ENCODE results near the gene CLEC4M. TPM values are rescaled to one million over a fixed set of nuclear protein-coding genes. Genes with fewer than 3 reads are reported as not detected.
"Not testable (repeated sequence)": the region's sequence is repeated elsewhere in the genome, so short reads cannot be mapped to it uniquely, and the experiment has no call there.

Gene CLEC4M
- total RNA-seq, 2 donors from 2014 or later = not detected

DNA sequence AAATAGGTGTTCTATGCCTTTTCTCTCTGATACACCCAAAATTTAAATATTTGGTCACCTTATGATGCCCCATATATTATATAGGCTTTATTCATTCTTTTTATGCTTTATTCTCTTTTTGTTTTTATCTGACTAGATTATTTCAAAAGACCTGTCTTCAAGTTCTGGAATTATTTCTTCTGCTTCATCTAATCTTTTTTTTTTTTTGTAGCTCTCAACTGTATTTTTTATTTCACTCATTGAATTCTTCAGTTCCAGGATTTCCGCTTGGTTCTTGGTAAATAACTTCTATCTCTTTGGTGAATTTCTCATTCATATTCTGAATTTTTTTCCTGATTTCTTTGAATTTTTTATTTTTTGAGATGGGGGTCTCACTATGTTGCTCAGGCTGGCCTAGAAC is 3.9 kb upstream of the CLEC4M start:
- H3K4me3 Mint-ChIP-seq = no peak overlapping the region

DNA sequence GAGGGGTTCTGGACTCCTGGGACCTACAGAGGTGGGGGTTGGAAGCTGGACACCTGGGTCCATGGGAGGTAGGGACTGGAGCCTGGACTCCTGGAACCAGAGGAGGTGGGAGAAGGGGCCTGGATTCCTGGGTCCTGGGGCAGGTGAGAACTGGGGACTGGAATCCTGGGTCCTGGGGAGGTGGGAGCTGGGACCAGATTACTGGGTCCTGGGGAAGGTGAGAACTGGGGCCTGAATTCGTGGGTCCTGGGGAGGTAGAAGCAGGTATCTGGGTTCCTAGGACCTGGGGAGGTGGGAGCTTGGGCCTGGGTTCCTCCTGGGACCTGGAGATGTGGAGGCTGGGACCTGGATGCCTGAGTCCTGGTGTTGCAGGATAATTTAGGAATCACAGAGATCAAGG is 653 bp downstream of the CLEC4M start:
- H3K27me3 Mint-ChIP-seq (ENCODE audit: insufficient read depth) = peaks cover 30% of the 10 kb centered on the region
- Histone ChIP-seq H3K4me1 (ENCODE audit: control insufficient read depth, insufficient read depth, low read length) (no peaks in the 10 kb centered on the region), H3K4me3 (ENCODE audit: low read length) (no peak overlapping the region), H3K9ac (ENCODE audit: extremely low read depth, low read length, poor library complexity, severe bottlenecking) (no peak overlapping the region), H3K27me3 (ENCODE audit: control insufficient read depth, insufficient read depth, low read length, poor library complexity, severe bottlenecking) (no peaks in the 10 kb centered on the region), H3K36me3 (ENCODE audit: control insufficient read depth, insufficient read depth, low read length) (no peaks in the 10 kb centered on the region), H3K9me3 (ENCODE audit: control insufficient read depth, low read length) (peaks cover 11% of the 10 kb centered on the region), H3K27ac (ENCODE audit: low read depth, low read length) (no peak overlapping the region)
- WGBS, 2 experiments (ENCODE audit: insufficient coverage in 1 of 2, insufficient read length in 1 of 2) = 25 to 50% methylated on average over 1 of the region's 1 CpG
- TF ChIP-seq, protein P1, sequence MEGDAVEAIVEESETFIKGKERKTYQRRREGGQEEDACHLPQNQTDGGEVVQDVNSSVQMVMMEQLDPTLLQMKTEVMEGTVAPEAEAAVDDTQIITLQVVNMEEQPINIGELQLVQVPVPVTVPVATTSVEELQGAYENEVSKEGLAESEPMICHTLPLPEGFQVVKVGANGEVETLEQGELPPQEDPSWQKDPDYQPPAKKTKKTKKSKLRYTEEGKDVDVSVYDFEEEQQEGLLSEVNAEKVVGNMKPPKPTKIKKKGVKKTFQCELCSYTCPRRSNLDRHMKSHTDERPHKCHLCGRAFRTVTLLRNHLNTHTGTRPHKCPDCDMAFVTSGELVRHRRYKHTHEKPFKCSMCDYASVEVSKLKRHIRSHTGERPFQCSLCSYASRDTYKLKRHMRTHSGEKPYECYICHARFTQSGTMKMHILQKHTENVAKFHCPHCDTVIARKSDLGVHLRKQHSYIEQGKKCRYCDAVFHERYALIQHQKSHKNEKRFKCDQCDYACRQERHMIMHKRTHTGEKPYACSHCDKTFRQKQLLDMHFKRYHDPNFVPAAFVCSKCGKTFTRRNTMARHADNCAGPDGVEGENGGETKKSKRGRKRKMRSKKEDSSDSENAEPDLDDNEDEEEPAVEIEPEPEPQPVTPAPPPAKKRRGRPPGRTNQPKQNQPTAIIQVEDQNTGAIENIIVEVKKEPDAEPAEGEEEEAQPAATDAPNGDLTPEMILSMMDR (conservative IDR thresholded peaks at IDR 0.05) = no peak
- H3K9me3 Mint-ChIP-seq = peaks cover 31% of the 10 kb centered on the region
- no peak overlapping the region for H3K4me3 Mint-ChIP-seq
- no peaks in the 10 kb centered on the region for H3K4me1 Mint-ChIP-seq
- H3K36me3 Mint-ChIP-seq (ENCODE audit: low read depth) = no peaks in the 10 kb centered on the region
- DNase-seq = no peak
- H3K27ac Mint-ChIP-seq = no peak overlapping the region

More for the DNA sequence above, 3.9 kb upstream of the CLEC4M start:
- Histone ChIP-seq H3K27me3 (ENCODE audit: control insufficient read depth, insufficient read depth, low read length, poor library complexity, severe bottlenecking) (no peaks in the 10 kb centered on the region), H3K36me3 (ENCODE audit: control insufficient read depth, insufficient read depth, low read length) (no peaks in the 10 kb centered on the region), H3K4me1 (ENCODE audit: control insufficient read depth, insufficient read depth, low read length) (no peaks in the 10 kb centered on the region), H3K9me3 (ENCODE audit: control insufficient read depth, low read length) (peaks cover 41% of the 10 kb centered on the region), H3K4me3 (ENCODE audit: low read length) (no peak overlapping the region), H3K9ac (ENCODE audit: extremely low read depth, low read length, poor library complexity, severe bottlenecking) (no peak overlapping the region), H3K27ac (ENCODE audit: low read depth, low read length) (no peak overlapping the region)
- H3K27ac Mint-ChIP-seq = no peak overlapping the region
- TF ChIP-seq, protein P1 (conservative IDR thresholded peaks at IDR 0.05) = no peak
- 89% methylated on average over 1 of the region's 1 CpG; no CpG with 5 or more reads in 1 of the 2 experiments for WGBS, 2 experiments (ENCODE audit: insufficient coverage in 1 of 2, insufficient read length in 1 of 2)
- DNase-seq = no peak
- no peaks in the 10 kb centered on the region for H3K4me1 Mint-ChIP-seq
- no peaks in the 10 kb centered on the region for H3K36me3 Mint-ChIP-seq (ENCODE audit: low read depth)
- H3K27me3 Mint-ChIP-seq (ENCODE audit: insufficient read depth) = peaks cover 16% of the 10 kb centered on the region
- H3K9me3 Mint-ChIP-seq = peaks cover 74% of the 10 kb centered on the region

DNA sequence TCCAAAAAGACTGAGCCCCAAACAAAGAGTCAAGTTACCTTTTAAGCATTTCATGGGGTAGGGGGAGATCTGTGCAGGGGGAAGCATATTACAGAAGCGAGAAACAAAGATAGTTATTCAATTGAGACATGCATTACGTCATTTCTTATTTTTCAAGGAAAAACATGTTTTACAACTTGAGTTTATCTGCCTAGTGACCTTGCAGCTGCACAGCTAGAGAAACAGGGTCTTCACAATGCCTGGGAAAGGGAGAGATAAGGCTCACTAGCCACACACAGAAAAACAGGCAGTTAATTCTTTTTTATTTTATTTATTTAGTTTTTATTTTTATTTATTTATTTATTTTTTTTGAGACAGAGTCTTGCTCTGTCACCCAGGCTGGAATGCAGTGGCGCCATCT is 1.1 kb downstream of the CLEC4M start:
- H3K36me3 ChIP-seq (ENCODE audit: control insufficient read depth, insufficient read depth, low read length); H3K27ac ChIP-seq (ENCODE audit: low read depth, low read length); H3K9ac ChIP-seq (ENCODE audit: extremely low read depth, low read length, poor library complexity, severe bottlenecking); H3K4me3 Mint-ChIP-seq; H3K27ac Mint-ChIP-seq; H3K4me3 ChIP-seq (ENCODE audit: low read length); H3K4me1 ChIP-seq (ENCODE audit: control insufficient read depth, insufficient read depth, low read length); H3K4me1 Mint-ChIP-seq; H3K9me3 ChIP-seq (ENCODE audit: control insufficient read depth, low read length); DNase-seq; H3K27me3 ChIP-seq (ENCODE audit: control insufficient read depth, insufficient read depth, low read length, poor library complexity, severe bottlenecking); H3K36me3 Mint-ChIP-seq (ENCODE audit: low read depth): not testable (repeated sequence)
- Mint-ChIP-seq H3K27me3 (ENCODE audit: insufficient read depth) (peaks cover 35% of the 10 kb centered on the region), H3K9me3 (peaks cover 26% of the 10 kb centered on the region)
- WGBS, 2 experiments (ENCODE audit: insufficient coverage in 1 of 2, insufficient read length in 1 of 2) = 71 to 90% methylated on average over 1 to 3 of the region's 3 CpGs

DNA sequence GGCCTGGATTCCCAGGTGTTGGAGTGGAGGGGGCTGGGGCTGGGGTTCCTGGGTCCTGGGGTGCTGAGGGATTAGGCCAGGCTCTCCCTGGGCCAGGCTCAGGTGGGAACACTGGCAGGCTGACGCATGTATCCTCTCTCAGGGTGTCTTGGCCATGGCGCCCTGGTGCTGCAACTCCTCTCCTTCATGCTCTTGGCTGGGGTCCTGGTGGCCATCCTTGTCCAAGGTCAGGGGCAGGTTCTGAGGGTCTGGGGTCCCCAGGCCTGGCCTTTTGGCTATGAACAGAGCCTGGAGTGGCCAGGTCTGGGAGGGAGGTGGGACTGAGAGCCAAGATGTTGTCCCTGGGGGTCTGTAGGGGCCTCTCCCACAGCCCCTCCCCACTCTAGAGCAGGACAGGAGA is 2.0 kb downstream of the CLEC4M start:
- not testable (repeated sequence) for H3K4me3 ChIP-seq (ENCODE audit: low read length); H3K36me3 ChIP-seq (ENCODE audit: control insufficient read depth, insufficient read depth, low read length); H3K27ac ChIP-seq (ENCODE audit: low read depth, low read length); H3K36me3 Mint-ChIP-seq (ENCODE audit: low read depth); H3K27ac Mint-ChIP-seq; H3K27me3 ChIP-seq (ENCODE audit: control insufficient read depth, insufficient read depth, low read length, poor library complexity, severe bottlenecking); H3K4me1 ChIP-seq (ENCODE audit: control insufficient read depth, insufficient read depth, low read length); H3K9ac ChIP-seq (ENCODE audit: extremely low read depth, low read length, poor library complexity, severe bottlenecking); H3K4me3 Mint-ChIP-seq; H3K9me3 ChIP-seq (ENCODE audit: control insufficient read depth, low read length); H3K4me1 Mint-ChIP-seq
- peaks cover 18% of the 10 kb centered on the region for H3K9me3 Mint-ChIP-seq
- DNase-seq = peak; percentile 27
- H3K27me3 Mint-ChIP-seq (ENCODE audit: insufficient read depth) = peaks cover 43% of the 10 kb centered on the region
- WGBS, 2 experiments (ENCODE audit: insufficient coverage in 1 of 2, insufficient read length in 1 of 2) = 83 to 85% methylated on average over 2 of the region's 2 CpGs

All from endodermal cell (in vitro differentiated cells).